Spleen (tissue), 11 donors: ENCODE results near the gene BAG1. TPM values are rescaled to one million over a fixed set of nuclear protein-coding genes. Genes with fewer than 3 reads are reported as not detected.

ENCODE experiments used
- DNase-seq: peaks from one replicate; pipeline ENCODE4 v3.0.0-alpha.2; 2020
- H3K27ac ChIP-seq, 8 donors: fragments of 200-600 bp; sonication (generic) in 7 of 8; 1 replicate in 4 of 8; 2 replicates in 4 of 8; pipeline versions ENCODE4 v1.5.0 to v1.8.0; 2016 to 2021; ENCODE audit warnings: inconsistent platforms in 4 of 8, mild to moderate bottlenecking in 4 of 8, moderate library complexity in 1 of 8
- H3K27me3 ChIP-seq, 7 donors: fragments of 200-600 bp; sonication (generic) in 6 of 7; replicated peaks in 1 of 7; 1 replicate in 4 of 7; 2 replicates in 3 of 7; pipeline versions ENCODE4 v1.5.0 to v1.8.0; 2016 to 2021; ENCODE audit warnings: inconsistent platforms in 3 of 7, mild to moderate bottlenecking in 1 of 7
- H3K36me3 ChIP-seq, 6 donors: fragments of 200-600 bp; sonication (generic) in 5 of 6; 1 replicate in 4 of 6; 2 replicates in 2 of 6; pipeline versions ENCODE4 v1.5.0 to v1.8.0; 2016 to 2021; ENCODE audit warnings: inconsistent platforms in 2 of 6
- H3K4me1 ChIP-seq, 6 donors: fragments of 200-600 bp; sonication (generic) in 5 of 6; 1 replicate in 3 of 6; 2 replicates in 3 of 6; pipeline versions ENCODE4 v1.5.0 to v1.8.0; 2016 to 2021; ENCODE audit warnings: inconsistent platforms in 3 of 6
- H3K4me3 ChIP-seq, 8 donors: fragments of 200-600 bp; sonication (generic) in 7 of 8; 1 replicate in 4 of 8; 2 replicates in 4 of 8; pipeline versions ENCODE4 v1.5.0 to v1.8.0; 2016 to 2021; ENCODE audit warnings: inconsistent platforms in 4 of 8, mild to moderate bottlenecking in 4 of 8, moderate library complexity in 2 of 8
- H3K9me3 ChIP-seq, 8 donors: fragments of 200-600 bp; sonication (generic) in 7 of 8; 1 replicate in 4 of 8; 2 replicates in 4 of 8; pipeline versions ENCODE4 v1.5.0 to v1.8.0; 2016 to 2021; ENCODE audit warnings: inconsistent platforms in 4 of 8
- CTCF ChIP-seq, 11 experiments: fragments of 200-600 bp in 7 of 11; fragments of 450-650 bp in 4 of 11; sonication (generic) in 4 of 11; IDR thresholded peaks in 8 of 11; conservative IDR thresholded peaks in 3 of 11; 1 replicate in 7 of 11; 2 replicates in 4 of 11; pipeline versions ENCODE4 v1.4.0 to v1.8.0; 2016 to 2021; ENCODE audit warnings: antibody characterized with exemption in 11 of 11, inconsistent platforms in 4 of 11, mild to moderate bottlenecking in 1 of 11
- POLR2A ChIP-seq, 3 donors: fragments of 450-650 bp; IDR thresholded peaks; one replicate each; pipeline ENCODE4 v1.5.1; 2017; ENCODE audit warnings: antibody characterized with exemption in 3 of 3, mild to moderate bottlenecking in 1 of 3
- POLR2AphosphoS5 ChIP-seq, 3 donors: sonication (generic); formaldehyde crosslinking; IDR thresholded peaks; one replicate each; pipeline ENCODE4 v1.5.1; 2017; ENCODE audit warnings: antibody characterized with exemption in 3 of 3
- WGBS, 5 donors: extraction: QIAGEN DNeasy Blood & Tissue Kit in 3 of 5; methylation state at CpG; one replicate each; pipeline versions ENCODE4 v1.1.5 to v1.1.7; 2013 to 2018; 5-methylcytosine and 5-hydroxymethylcytosine counted together
- intact Hi-C: fragments of 100-400 bp; cut with DNase I; formaldehyde crosslinking; loops from one replicate; pipeline ENCODE4 v1.15.0; 2023; ENCODE audit warnings: low total_unique reads
- polyA plus RNA-seq, 3 donors: library from polyadenylated mRNA; stranded (reverse); fragments of 200-250 nt; gene quantifications; one replicate each; pipeline ENCODE4 v1.2.1, GENCODE V29; 2013
- total RNA-seq, 7 donors: library from RNA; depleted of rRNA in 3 of 7; stranded (reverse); fragments of >200 nt in 3 of 7; fragmentation: NEBNext Ultra II Directional in 4 of 7; extraction: Animal tissue kit (Norgen Biotek cat#: 25700) in 4 of 7; gene quantifications; one replicate each; pipeline versions ENCODE4 v1.1.0 to v1.2.1, GENCODE V29; 2016 to 2021
- donor health status: healthy with polysubstance abuse.
- donor health status: DM: no; HTN: no; CAD: no; lungs with moderate emphysema.
- donor health status: DM: no; HTN: no; CAD: no.
- donor health status: Bipolar disorder and iron deficiency.
- donor health status: healthy.
- donor health status: DM: no; HTN: no; CAD: no.
- donor health status: DM: yes; HTN: yes; CAD: no.

Gene BAG1
- total and polyA plus RNA-seq, 10 donors: 49.9 to 102 (median 70.9) TPM

GRCh38 chr9:33242609-33243134 is 21.8 kb downstream of the BAG1 start:
- no peak for DNase-seq

GRCh38 chr9:33241298-33241697 is 23.2 kb downstream of the BAG1 start:
- Histone ChIP-seq H3K9me3 (no peaks in the 10 kb centered on the region), H3K36me3 (no peaks in the 10 kb centered on the region), H3K27ac (peak overlapping the region in 1 of 8 donors; percentile 15), H3K4me1 (peaks cover 0 to 17% (median 7%) of the 10 kb centered on the region in 6 donors), H3K27me3 (no peaks in the 10 kb centered on the region), H3K4me3 (no peak overlapping the region)
- 68 to 87% (median 73%) methylated on average over 5 of the region's 5 CpGs for WGBS, 5 donors
- DNase-seq: peak; percentile 62
- intact Hi-C loops: no loop called here
- TF ChIP-seq CTCF (IDR thresholded peaks at IDR 0.05 in 8 of 11, conservative IDR thresholded peaks at IDR 0.05 in 3 of 11): no peak
- TF ChIP-seq POLR2AphosphoS5 (IDR thresholded peaks at IDR 0.05): no peak
- no peak for TF ChIP-seq POLR2A (IDR thresholded peaks at IDR 0.05)

More at GRCh38 chr9:33242609-33243134, 21.8 kb downstream of the BAG1 start:
- intact Hi-C loops: no loop called here
- TF ChIP-seq CTCF (IDR thresholded peaks at IDR 0.05 in 8 of 11, conservative IDR thresholded peaks at IDR 0.05 in 3 of 11): no peak
- TF ChIP-seq POLR2AphosphoS5 (IDR thresholded peaks at IDR 0.05): no peak
- no peak for TF ChIP-seq POLR2A (IDR thresholded peaks at IDR 0.05)
- Histone ChIP-seq H3K4me3 (no peak overlapping the region), H3K9me3 (no peaks in the 10 kb centered on the region), H3K36me3 (peaks cover 0 to 3% (median 0%) of the 10 kb centered on the region in 6 donors), H3K27ac (no peak overlapping the region), H3K4me1 (peaks cover 0 to 17% (median 7%) of the 10 kb centered on the region in 6 donors), H3K27me3 (no peaks in the 10 kb centered on the region)
- WGBS, 5 donors: 88 to 95% (median 89%) methylated on average over 6 of the region's 6 CpGs

- H3K27ac ChIP-seq: peak within 1 kb of the TSS in 3 of 8 donors; percentile 15 to 37 (median 25)
- TF ChIP-seq POLR2A (IDR thresholded peaks at IDR 0.05) (no peak), POLR2AphosphoS5 (IDR thresholded peaks at IDR 0.05) (peak; percentile 63 to 77 (median 66))
- WGBS, 5 donors: 39 to 47% (median 42%) methylated on average over 7 of the region's 7 CpGs
- intact Hi-C loops: no loop called here
- no peaks in the 10 kb centered on the region for H3K36me3 ChIP-seq
- peaks cover 0 to 17% (median 7%) of the 10 kb centered on the region in 6 donors for H3K4me1 ChIP-seq
- DNase-seq: peak; percentile 81
- no peak within 1 kb of the TSS for H3K4me3 ChIP-seq
- H3K27me3 ChIP-seq: no peaks in the 10 kb centered on the region
- H3K9me3 ChIP-seq: no peaks in the 10 kb centered on the region
Observed at GRCh38 chr9:33239921-33240320, 24.6 kb downstream of the BAG1 start, which contains the start of gene SPINK4. TSS of gene SPINK4 (plus strand) at chr9:33240167. CDS start at chr9:33240209, 42 bp downstream.

- WGBS, 5 donors: 86 to 95% (median 93%) methylated on average over 3 of the region's 3 CpGs
- no peak for DNase-seq
- Histone ChIP-seq H3K4me3 (no peak overlapping the region), H3K9me3 (no peaks in the 10 kb centered on the region), H3K4me1 (peaks cover 0 to 17% (median 7%) of the 10 kb centered on the region in 6 donors), H3K27me3 (no peaks in the 10 kb centered on the region), H3K27ac (no peak overlapping the region), H3K36me3 (no peaks in the 10 kb centered on the region)
- intact Hi-C loops: no loop called here
- TF ChIP-seq POLR2A (IDR thresholded peaks at IDR 0.05) (no peak), POLR2AphosphoS5 (IDR thresholded peaks at IDR 0.05) (no peak), CTCF (IDR thresholded peaks at IDR 0.05 in 8 of 11, conservative IDR thresholded peaks at IDR 0.05 in 3 of 11) (no peak)
Observed at GRCh38 chr9:33236571-33236970, 27.9 kb downstream of the BAG1 start.
